D721Med (cell line): ENCODE results near the gene ANO10.

Experiments used
- DNase-seq: peaks from one replicate; pipeline ENCODE4 v3.0.0; 2011; ENCODE audit warnings: low spot score; ENCODE audit not compliant: insufficient read length
- FAIRE-seq: peaks from 2 replicates; lab custom pipeline; 2011; peaks lifted over from hg19 to GRCh38; lab: Jason Lieb, UNC
- TF ChIP-seq, protein P1 (sequence below): IDR thresholded peaks from 2 replicates; pipeline ENCODE4 v1.5.1; 2012; ENCODE audit warnings: mild to moderate bottlenecking, control low read depth; ENCODE audit not compliant: insufficient read depth; ENCODE audit errors: missing control alignments

The ANO10 gene

DNA sequence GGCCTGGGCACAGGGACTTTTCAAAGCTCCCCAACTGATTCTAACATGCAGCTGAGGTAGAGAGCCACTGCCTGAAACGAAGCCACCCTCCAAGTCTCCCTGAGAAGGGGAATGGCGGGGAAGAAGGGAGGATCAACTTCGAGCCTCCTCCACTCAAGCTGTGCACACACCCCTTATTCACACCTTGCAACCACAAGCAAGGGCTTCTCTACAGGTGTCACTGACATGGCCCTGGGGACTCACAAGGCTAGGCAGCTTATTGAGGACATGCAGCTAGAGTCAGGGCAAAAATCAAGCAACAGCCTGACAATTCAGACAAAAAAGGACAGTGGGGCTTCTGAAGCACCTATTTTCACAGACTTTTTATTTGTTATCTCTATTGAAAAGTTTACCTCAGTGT lies 250.3 kb downstream of the ANO10 start:
- FAIRE-seq = no peak
- DNase-seq = no peak
- TF ChIP-seq, protein P1, sequence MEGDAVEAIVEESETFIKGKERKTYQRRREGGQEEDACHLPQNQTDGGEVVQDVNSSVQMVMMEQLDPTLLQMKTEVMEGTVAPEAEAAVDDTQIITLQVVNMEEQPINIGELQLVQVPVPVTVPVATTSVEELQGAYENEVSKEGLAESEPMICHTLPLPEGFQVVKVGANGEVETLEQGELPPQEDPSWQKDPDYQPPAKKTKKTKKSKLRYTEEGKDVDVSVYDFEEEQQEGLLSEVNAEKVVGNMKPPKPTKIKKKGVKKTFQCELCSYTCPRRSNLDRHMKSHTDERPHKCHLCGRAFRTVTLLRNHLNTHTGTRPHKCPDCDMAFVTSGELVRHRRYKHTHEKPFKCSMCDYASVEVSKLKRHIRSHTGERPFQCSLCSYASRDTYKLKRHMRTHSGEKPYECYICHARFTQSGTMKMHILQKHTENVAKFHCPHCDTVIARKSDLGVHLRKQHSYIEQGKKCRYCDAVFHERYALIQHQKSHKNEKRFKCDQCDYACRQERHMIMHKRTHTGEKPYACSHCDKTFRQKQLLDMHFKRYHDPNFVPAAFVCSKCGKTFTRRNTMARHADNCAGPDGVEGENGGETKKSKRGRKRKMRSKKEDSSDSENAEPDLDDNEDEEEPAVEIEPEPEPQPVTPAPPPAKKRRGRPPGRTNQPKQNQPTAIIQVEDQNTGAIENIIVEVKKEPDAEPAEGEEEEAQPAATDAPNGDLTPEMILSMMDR = no peak

DNA sequence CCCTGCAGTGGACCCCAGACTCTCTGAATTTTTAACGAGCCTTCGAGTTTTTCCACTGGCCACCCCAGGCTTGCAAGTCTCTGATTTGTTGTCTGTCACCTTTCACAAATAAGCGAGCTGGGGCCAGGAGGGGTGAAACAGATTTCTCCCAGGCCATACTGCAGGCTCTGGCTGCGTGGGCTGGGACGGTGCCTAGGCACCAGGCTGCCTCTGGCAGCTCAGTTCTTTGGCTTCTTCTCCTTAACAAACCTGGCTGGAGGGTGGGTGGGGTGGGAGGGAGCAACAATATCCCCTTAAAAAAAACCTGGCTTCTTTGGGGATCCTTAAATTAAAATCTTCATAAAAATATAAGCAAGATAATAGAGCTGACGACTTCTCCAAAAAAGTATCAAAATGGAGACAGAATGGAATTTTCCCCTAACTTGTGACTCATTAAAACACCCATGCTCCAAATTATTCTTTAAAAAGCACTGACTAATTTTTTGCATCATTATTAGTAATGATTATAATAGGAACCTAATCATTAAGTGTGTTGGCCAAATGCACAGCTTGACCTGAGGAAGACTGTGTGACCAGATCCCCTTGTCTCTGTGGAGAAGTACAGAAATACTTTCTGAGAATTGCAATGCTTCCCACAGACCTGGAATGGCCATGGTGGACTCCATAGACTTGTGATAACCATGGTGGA lies 251.4 kb downstream of the ANO10 start:
- TF ChIP-seq, protein P1 = no peak
- no peak for FAIRE-seq
- DNase-seq = no peak

GRCh38 chr3:43369404-43370292 lies 252.2 kb downstream of the ANO10 start:
- DNase-seq = no peak
- TF ChIP-seq, protein P1 = no peak
- no peak for FAIRE-seq

DNA sequence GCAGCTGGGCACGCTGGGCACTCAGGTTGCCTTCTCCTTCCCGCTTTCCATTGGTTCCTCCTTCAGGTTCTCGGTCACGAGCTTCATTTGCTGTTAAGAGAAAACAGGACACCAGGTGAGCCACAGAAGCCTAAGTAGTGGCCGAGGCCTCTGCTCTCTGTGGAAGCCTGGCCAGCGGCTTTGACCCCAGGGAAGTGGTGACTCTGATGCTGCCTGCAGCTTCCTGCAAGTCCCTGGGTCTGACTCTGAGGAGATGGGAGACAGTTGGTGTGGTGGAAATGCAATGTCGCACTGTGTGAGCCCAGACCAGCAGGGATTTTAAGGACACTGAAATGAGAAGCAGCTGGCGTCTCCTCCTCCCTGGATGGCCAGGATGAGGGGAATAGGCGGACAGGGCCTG lies 254.9 kb downstream of the ANO10 start:
- TF ChIP-seq, protein P1 = no peak
- DNase-seq = no peak
- FAIRE-seq = no peak

- TF ChIP-seq, protein P1 = no peak
- DNase-seq = no peak
- FAIRE-seq = no peak
These were observed 255.3 kb downstream of the ANO10 start for GRCh38 chr3:43366481-43366880.

GRCh38 chr3:43365601-43366305 lies 256.1 kb downstream of the ANO10 start:
- TF ChIP-seq, protein P1 = no peak
- DNase-seq = no peak
- FAIRE-seq = no peak
